HG02943 (cell line): ENCODE results near the gene LANCL2.

Source experiments
- ATAC-seq: cut with Tn5 transposase; IDR thresholded peaks from one replicate; pipeline ENCODE4 v1.9.1; 2021; ENCODE audit warnings: mild to moderate bottlenecking, low read depth, moderate library complexity; ENCODE audit not compliant: unreplicated experiment

Gene LANCL2

GRCh38 chr7:55432939-55433784 lies 68.0 kb downstream of the LANCL2 start:
- ATAC-seq: no peak

GRCh38 chr7:55435466-55435865 lies 70.3 kb downstream of the LANCL2 start:
- ATAC-seq: no peak

DNA sequence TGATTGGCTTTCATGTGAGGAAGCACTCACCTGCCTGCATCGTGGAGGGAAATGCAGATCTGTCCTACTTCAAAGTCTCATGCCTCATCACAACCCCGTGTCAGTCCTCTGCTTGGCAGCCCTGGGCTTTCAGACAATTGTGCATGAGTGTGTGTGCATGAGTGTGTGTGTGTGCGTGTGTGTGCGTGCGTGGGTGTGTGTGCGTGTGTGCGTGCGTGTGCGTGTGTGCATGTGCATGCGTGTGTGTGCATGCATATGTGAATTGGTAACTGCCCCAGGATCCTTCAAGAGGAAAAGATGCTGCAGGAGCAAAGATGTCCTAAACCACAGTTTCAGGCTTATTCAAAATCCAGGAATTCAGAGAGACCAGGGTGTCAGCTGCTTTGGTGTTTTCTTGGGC lies 71.3 kb downstream of the LANCL2 start:
- ATAC-seq: no peak

DNA sequence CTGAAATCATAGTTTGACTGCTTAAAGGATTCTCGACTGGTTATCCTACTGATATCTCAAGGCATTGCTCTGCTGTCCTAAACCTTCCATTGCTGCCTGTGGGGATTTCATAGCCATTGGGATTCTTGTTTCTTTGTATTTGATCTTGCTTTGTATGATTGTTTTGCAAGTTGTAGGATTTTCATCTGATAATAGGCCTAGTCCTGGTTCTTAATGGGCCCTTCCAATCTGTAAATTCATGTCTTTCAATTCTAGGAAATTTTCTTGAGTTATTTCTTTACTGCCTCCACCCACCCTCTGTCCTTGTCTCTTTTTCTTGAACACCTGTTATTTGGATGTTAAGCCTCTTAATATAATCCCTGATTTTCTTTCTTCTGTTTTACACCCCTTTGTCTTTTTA lies 72.2 kb downstream of the LANCL2 start:
- no peak for ATAC-seq

GRCh38 chr7:55438085-55438756 lies 73.1 kb downstream of the LANCL2 start:
- ATAC-seq: no peak

DNA sequence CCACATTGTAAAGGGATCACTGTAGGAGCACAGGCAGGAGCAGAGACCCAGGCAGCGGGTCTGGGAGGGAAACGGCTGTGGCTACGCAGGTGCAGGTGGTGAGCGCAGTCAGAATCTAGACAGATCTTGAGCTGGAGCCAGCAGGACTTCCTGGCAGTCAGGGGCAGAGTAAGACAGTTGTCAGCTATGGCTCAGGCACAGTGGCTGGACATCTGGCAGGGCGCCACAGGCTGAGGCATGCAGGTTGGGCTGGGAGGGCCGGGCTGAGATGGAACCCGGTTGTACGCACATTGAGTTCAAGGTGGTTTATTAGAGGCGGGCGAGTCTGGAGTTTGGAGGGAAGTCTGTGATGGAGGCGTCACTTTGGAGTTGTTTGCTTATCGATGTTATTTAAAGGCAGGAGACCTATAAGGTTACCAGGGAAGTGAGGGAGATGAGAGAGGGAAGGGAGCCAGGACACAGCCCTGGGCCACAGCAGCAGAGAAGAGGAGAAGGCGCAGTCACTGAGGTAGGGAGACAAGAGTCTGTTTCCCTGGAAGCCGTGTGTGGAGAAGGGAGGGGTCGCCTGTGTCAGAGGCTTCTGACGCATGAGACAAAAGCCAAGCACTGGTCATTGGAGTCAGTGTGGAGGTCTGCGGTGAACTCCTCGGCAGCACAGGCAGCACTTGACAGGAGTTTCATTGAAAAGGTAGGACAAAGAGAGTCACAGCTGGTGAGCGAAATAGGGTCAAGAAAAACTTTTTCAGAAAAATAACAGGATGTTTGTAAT lies 73.8 kb downstream of the LANCL2 start:
- no peak for ATAC-seq

GRCh38 chr7:55439627-55440026 lies 74.5 kb downstream of the LANCL2 start:
- no peak for ATAC-seq

- no peak for ATAC-seq
Measured at GRCh38 chr7:55440040-55440690, 75.0 kb downstream of the LANCL2 start.

- no peak for ATAC-seq
Measured at GRCh38 chr7:55441002-55441401, 75.9 kb downstream of the LANCL2 start.

DNA sequence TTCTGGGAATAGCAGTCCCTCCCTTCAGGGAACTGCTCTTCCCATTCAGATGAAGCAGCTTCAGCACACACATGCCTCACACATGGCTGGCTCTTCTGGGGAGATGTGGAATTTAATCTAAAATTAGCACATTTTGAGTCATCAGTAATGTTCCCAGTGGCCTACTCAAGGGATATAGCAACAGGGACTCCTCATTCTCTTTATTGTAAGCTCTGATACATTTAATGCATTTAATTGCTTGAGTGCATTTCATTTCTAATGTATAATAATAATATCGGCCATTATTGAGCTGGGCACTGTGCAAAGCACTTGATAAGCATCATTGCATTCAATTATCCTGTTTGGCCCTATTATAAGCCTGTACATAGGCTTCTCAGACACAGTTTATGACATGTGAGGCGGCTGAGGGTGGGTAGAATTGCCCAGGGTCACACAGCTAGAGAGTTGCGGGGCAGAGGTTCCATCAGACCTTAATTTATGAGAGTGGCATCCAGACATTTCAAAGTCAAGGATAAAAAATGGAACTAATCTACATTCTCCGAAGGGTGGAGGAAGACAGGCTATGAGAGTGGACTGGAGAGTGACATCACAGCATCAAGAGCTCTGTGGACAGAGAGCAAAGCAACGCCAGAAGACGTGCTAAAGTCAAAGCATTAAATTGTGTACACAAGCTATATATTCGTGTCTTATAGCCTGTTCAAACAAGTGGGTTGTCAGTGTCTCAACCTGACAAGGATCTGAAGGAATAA lies 76.8 kb downstream of the LANCL2 start:
- no peak for ATAC-seq

- no peak for ATAC-seq
Measured at GRCh38 chr7:55444786-55445185, 79.6 kb downstream of the LANCL2 start.

DNA sequence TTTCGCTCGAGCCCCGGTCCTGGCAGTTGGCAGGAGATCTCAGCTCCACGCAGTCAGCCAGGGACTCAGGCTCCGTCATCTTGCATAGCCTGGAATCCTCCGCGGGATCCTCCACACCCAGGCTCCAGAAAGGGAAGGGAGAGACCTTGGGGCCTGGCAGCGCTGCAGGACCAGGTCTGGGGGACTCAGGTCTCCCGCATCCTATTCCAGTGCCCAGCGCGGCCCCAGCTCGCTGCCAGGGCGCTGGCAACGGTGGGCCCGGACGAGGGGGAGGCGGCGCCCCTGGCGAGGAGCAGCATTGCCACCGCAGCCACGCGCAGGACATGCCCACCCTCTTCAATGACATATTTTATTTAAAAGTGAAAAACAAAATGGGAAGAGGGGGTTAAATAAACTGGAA lies 83.4 kb downstream of the LANCL2 start:
- ATAC-seq: no peak

- no peak for ATAC-seq
Measured at GRCh38 chr7:55449205-55449991, 84.3 kb downstream of the LANCL2 start.

- ATAC-seq: no peak
Measured at GRCh38 chr7:55449992-55450535, 84.9 kb downstream of the LANCL2 start.

- ATAC-seq: no peak
Measured at GRCh38 chr7:55452971-55453370, 87.8 kb downstream of the LANCL2 start.

DNA sequence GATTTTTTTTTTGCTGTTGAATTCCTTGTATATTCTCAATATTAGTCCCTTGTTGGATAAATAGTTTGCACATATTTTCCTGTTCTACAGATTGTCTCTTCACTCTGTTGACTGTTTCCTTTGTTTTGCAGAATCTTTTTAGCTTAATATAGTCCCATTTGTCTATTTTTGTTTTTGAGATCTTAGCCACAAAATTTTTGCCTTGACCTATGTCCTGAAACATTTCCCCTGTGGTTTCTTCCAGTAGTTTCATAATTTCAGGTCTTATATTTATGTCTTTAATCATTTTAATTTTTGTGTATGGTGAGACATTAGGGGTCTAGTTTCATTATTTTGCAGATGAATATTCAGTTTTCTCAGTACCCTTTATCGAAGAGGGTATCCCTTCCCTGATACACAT lies 92.7 kb downstream of the LANCL2 start:
- no peak for ATAC-seq

GRCh38 chr7:55458351-55458750 lies 93.2 kb downstream of the LANCL2 start:
- no peak for ATAC-seq

DNA sequence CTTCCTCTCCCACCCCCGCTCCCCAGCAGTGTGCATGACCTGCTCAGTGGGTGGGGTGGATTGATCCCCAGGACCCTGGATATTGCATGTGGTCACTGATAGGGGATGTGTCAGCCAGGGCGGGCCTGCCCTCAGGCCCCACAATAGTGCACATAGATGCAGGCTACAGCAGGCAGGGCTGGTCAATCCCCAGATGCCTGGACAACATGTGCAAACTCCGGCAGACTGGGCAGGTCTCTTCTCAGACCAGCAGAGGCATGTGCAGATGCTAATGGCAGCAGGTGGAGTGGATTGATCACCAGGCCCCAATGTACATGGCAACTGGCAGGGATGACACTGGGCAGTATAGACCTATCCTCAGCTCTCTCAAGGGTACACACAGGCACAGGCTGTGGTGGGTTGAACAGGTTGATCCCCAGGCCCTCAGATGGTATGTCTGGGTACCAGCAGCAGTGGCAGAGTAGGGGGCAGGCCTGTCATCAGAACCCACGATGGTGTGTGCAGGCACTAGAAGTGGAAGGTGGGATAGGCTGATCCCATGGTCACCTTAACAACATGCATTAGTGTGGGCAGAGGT lies 98.6 kb downstream of the LANCL2 start:
- ATAC-seq: no peak

DNA sequence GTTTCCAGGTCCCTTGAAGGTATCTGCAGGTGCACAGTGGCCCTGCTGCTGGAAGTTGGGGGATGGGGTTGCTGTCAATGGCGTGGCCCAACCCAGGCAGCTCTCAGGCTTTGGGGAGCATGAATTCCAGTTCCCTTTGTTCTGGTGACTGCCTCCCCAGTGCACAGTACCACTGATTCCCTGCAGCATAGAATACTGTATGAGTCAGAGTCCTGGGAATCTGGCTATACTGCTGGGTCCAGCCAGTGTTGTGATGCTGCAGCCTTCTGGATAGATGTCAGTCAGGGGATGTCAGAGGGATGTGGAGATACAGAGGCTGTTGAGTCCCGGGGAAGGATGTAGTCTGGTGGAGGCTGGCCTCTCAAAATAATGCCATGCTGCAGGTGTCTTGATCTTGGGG lies 99.3 kb downstream of the LANCL2 start:
- no peak for ATAC-seq
